NCI-H1694 treated with DMSO at 0.1 percent for 48 hours (cell line): ENCODE data around the gene CSF2.
A peak's percentile ranks its signal among the peaks of the same experiment; 100 is the strongest.
"Not testable (repeated sequence)": the region's sequence is repeated elsewhere in the genome, so short reads cannot be mapped to it uniquely, and the experiment has no call there.

Experiments
- DNase-seq: peaks from one replicate; lab custom pipeline; 2025; lab: John Stamatoyannopoulos, UW

CSF2 gene

GRCh38 chr5:132090107-132090506 is 16.5 kb downstream of the CSF2 start:
- peak; percentile 72 for DNase-seq

GRCh38 chr5:132093271-132093670 is 19.7 kb downstream of the CSF2 start:
- DNase-seq, result peak; percentile 83

DNA sequence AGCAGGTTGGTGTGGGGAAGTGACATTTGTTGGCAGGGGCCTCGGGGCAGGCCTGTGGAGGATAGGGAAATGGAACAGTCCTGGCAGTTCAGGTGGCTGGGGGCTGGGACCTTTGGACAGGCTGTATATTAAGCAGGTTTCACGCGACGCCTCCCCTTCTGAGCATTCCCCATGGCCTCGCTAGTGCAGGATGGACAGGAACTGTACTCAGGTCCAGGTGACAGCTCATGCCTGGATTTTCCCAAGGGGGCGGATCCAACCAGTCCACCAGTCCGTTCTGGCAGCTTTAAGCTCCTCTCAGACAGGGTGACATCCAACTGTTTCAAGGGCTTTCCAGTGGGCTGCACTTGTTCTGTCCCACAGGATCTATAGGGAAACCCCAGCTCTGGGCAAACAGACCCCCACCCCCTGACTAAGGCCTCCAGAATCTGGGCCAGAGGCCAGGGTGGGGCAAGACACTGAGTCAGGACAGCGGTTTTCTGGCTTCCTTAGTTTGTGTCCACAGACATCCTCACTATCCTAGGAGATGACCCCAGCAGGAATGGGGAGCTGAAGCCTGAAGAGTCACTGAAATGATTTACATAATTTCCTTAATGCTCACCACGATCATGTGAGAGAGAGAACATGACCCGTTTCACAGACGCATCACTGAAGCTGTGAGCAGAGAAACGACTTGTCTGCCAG is 20.9 kb downstream of the CSF2 start:
- DNase-seq, result no peak

DNA sequence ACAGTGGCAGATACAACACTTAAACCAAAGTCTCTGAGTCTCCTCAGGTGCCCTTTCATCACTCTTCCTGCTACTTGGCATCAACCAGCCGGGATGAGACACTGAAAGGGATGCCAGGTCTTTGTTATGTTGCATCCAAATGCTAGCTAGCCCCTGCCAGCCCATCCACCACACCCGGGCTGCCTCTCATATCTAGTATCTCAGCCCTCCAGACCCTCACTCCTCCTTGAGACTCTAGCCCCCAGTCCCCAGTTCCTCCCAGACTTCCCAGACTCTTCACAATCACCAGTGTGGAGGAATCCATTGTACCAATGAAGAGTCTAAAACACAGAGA is 21.5 kb downstream of the CSF2 start:
- DNase-seq, result no peak

GRCh38 chr5:132095424-132095972 is 21.9 kb downstream of the CSF2 start:
- DNase-seq, result no peak

GRCh38 chr5:132096904-132097303 is 23.3 kb downstream of the CSF2 start:
- DNase-seq, result no peak

DNA sequence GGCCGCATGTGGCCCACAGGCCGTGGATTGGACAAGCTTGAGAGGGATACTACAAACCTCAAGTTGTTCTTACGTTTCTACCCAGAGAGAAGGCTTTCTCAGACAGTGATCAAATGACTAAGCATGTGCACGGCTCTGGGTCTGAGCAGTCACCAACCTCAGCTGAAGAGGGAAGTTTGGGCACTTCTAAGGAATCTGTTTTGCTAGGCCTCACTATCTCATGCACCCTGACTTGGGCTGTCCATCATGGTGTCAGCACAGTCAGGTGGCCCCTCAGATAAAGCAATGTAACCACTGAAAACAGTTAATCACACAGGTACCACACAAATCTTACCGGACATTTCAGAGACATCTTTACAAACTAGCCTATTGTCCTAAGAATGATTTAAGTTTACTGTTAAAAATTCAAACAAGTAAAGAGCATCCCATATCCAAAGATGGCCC is 24.6 kb downstream of the CSF2 start:
- no peak for DNase-seq

DNA sequence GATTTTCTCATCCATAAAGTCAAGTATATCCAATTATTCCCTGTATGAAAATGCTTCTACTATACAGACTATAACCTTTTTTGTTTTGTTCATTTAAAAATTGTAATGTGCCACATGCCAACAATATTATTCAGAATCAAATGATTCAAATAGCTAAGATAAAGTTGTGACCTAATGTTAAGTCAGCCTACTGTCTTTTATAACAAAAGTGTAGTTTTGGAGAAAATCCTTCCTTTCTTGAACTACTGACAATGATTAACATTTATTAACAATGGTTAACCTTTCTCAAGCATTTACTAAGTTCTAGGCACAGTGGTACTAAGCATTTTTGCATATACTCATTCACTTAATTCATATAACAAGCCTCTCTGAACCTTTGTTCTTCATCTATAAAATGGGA is 25.0 kb downstream of the CSF2 start:
- DNase-seq, result no peak

DNA sequence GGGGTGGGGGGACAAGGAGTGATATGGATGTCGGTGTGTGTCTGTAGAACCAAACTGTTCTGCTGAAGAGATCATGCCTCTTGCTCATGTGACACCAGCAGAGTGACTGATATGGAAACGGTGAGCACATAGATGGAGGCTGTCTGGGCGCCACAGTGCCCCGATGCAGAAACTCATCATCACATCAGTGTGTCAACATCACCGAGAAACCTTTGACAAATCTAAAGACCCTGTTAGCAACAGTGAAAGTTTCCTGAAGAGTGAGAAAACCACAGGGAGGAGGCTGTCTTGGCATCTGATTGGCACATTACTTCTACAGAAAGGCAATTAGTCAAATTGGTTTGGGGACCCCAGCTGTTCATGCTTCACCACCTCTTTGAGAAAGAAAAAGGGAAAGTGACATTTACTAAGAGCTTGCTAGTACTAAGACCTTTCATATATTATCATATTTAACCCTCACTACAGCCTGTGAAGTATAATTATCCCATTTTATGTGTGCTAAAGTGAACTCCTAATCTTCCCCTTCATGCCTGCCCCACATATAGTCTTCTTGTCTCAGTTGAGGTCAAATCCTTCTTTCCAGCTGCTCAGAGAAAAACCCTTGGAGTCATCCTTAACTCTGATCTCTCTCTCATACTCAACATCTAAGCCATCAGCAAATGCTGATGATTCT is 25.6 kb downstream of the CSF2 start:
- no peak for DNase-seq

DNA sequence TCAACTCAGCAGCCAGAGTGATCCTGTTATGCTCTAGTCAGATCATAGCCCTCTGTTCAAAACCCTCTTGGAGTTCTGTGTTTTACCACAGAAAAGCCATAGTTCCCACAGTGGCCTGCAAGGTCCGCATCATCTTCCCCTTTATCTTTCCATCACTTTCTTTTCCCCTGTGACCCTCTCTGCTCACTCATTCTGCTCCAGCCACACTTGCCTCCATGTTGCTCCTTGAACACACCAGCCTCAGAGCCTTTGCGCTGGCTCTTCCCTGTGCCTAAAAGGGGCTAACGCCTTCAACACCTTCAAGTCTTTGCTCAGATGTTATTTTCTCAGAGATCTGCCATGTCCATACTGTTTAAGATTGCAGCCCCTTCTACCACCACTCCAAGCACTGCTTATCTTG is 26.3 kb downstream of the CSF2 start:
- DNase-seq, result no peak

DNA sequence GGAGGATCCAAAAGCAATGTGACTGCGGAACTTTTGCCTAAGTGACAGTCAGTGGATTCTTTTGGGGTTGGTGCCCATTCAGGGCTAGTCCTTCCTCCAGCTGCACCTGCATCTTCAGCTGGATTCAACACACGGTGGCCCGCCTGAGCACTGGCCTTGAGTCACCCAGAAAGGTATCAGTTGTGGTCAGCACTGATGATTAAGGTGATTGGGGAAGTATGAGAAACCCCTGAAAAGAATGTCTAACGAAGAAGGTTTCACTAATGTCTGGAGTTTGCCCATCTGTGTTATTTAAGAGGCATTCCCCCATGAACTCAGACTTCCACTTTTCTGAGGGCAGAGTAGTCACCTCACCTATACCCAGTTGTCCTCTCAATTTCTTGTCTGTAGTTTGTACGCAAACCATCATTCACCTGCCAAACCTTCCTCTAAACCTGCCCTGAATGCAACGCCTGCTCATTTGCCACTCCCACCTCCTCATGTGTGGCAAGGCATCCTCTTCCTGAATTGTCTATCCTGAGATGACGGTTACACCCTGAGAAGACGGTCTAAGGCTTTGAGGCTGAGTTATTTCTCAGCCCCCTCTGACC is 27.2 kb downstream of the CSF2 start:
- no peak for DNase-seq

- DNase-seq, result no peak
Observed at GRCh38 chr5:132101385-132101880, 27.8 kb downstream of the CSF2 start.

DNA sequence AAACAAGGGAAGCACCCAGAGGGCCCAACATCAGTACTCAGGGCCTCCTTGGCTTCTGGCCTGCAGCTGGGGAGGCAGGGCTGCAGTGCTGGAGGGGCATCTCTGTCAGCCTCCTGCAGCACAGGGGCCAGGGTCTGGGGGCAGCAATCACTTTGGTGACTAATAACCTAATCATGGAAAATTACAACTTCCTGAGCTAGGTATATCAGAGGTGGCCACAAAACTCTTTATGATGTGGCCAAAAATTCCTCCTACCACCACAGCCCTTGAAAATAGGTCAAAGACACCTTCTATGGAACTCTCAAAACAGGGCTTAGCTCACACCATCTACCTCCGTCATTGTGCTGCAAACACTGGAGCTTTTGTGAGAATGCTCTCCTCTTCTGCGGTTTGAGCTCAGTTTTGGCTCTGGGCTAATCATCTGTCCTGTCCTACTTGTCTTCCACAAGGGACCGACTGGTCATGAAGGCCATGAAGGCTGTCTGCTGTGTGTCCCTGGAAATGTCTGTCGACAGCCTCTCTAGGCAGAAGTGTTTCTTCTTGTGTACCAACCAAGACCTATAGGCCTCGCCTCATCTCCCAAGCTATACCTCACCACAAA is 28.6 kb downstream of the CSF2 start:
- no peak for DNase-seq

DNA sequence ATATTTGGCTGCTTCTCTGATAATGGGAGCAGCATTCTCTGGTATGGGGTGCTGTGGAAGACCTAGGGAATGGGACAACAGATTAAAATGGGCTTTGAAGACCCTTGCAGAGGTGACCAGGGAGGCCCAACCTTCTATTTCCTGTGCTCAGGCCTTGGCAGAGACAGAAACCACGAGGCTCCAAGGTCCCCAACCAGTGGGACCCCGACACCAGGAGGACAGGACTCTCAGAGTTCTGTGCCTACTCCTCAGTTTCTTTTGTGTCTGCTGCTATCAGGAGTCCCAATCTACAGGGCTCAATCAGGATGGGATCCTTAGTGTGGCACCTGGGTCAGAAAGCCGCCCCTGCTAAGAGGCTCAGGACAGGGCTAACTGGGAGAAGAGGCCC is 29.3 kb downstream of the CSF2 start:
- DNase-seq, result no peak

GRCh38 chr5:132103332-132103951 is 29.9 kb downstream of the CSF2 start:
- peak; percentile 9 for DNase-seq

- no peak for DNase-seq
Observed at GRCh38 chr5:132103969-132104391, 30.4 kb downstream of the CSF2 start.

- DNase-seq, result no peak
Observed at GRCh38 chr5:132104556-132104955, 31.0 kb downstream of the CSF2 start.

DNA sequence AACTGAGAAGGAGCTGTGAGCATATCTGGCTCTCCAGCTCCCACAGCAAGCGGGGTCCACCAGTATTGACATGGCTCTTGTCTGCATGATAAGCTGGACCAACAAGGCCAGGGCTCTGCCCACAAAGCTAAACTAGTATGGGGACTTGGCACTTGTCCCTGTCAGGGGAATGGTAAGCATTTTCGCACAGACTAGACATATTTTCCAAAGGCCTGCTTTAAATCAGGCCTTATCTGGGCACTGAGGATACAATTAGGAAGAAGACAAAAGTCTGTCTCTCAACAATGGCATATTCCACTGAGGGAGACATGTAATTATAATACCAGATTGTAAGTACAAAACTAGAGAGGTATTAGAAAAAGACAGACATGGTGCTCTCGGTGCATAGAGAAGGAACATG is 32.1 kb downstream of the CSF2 start:
- DNase-seq, result no peak

DNA sequence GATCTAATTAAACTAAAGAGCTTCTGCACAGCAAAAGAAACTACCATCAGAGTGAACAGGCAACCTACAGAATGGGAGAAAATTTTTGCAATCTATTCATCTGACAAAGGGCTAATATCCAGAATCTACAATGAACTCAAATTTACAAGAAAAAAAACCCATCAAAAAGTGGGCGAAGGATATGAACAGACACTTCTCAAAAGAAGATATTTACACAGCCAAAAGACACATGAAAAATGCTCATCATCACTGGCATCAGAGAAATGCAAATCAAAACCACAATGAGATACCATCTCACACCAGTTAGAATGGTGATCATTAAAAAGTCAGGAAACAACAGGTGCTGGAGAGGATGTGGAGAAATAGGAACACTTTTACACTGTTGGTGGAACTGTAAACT is 34.9 kb downstream of the CSF2 start:
- not testable (repeated sequence) for DNase-seq

- DNase-seq, result not testable (repeated sequence)
Observed at GRCh38 chr5:132108957-132109356, 35.4 kb downstream of the CSF2 start.

DNA sequence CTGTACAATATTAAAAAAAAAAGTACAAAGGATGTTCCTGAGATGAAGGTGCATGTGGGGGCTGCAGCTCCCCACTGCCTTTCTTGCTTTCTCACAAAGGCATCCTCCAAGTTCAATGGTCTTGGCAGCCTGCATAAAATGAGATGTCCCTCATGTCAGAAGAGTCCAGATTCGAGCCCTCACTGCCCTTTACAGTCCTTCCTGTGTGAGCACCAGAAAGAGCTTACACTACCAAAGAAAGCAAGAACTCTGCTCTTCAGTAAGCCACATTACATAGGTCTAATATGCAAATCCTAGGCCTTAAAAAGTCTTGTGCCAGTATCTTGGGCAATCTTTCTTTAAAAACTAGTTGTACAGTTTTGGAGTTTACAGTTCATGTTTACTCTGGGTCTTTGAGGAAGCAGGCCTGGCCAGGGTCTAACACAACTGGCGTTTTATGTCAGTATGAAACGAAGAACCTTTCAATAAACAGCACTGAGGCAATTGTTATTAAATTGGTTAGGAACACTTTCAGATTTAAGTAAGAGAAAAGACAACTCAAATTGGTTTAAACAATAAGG is 36.0 kb downstream of the CSF2 start:
- no peak for DNase-seq

- no peak for DNase-seq
Observed at GRCh38 chr5:132110195-132110594, 36.6 kb downstream of the CSF2 start.
